HG03025 (cell line): ENCODE measurements around the gene EID3.

ENCODE experiments used
- ATAC-seq: cut with Tn5 transposase; IDR thresholded peaks from one replicate; pipeline ENCODE4 v1.9.1; 2021; ENCODE audit warnings: mild to moderate bottlenecking, moderate library complexity; ENCODE audit not compliant: unreplicated experiment, low FRiP score

Gene EID3

DNA sequence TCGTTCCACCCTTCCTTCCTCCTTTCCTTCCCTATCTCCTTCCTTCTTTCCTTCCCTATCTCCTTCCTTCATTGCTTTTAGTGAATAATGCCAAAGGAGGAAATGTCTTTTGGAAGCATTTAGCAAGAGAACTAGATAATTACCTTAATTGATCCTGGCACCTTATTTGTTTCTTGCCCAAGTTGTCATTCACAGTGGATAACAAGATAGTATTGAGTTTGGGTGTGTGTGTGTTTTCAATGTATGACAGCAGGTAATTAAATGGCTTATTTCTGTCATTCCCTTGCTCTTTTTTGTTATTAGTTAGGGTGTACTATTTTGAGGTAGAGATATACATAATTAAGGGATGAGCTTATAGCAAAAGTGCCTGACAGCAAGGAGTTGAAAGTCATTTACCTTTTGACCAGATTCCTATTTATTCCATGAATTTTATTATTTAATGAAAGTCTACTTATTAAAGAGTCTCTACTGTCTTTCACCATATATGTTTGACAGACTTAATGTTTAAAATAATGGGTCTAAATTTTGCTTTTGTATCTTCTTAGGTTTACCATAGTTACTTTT is 30.2 kb downstream of the EID3 start:
- no peak for ATAC-seq

GRCh38 chr12:104334581-104334980 is 31.0 kb downstream of the EID3 start:
- no peak for ATAC-seq

GRCh38 chr12:104336115-104336514 is 32.6 kb downstream of the EID3 start:
- ATAC-seq: no peak

GRCh38 chr12:104337030-104337558 is 33.6 kb downstream of the EID3 start:
- no peak for ATAC-seq

- ATAC-seq: no peak
These were observed 36.1 kb downstream of the EID3 start for GRCh38 chr12:104339663-104340062.

DNA sequence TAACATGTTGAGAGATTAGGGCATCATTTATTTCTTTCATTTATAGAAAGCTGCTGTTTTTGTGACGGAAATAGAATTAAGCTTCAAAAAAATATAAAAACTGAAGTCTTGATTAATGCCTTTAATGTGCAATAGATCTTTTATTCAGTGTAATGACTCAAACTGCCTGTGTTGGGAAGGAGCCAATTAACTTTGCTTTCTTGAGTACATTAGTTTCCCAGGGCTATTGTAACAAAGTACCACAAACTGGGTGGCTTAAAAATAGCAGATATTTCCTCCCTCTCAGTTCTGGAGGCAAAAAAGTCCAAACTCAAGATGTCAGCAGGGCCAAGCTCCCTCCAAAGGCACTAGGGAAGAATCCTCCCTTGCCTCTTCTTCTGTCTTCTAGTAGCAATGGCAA is 36.6 kb downstream of the EID3 start:
- no peak for ATAC-seq

GRCh38 chr12:104340925-104341611 is 37.5 kb downstream of the EID3 start:
- no peak for ATAC-seq

DNA sequence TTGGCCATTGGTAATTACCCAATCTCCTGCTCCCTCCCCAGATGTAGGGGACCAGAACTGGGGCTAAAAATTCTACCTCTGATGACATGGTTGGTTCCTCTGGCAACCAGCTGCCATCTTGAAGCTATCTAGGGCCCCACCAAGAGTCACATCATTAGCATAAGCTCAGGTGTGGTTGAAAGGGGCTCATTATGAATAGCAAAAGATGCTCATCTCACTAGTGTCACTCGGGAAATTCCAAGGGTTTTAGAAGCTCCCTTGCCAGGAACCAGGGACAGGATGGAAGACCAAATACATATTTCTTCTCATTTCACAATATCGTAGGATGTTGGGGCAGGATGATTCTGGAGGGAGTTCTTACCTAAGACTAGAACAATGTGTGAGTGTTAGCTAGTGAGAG is 38.6 kb downstream of the EID3 start:
- no peak for ATAC-seq

DNA sequence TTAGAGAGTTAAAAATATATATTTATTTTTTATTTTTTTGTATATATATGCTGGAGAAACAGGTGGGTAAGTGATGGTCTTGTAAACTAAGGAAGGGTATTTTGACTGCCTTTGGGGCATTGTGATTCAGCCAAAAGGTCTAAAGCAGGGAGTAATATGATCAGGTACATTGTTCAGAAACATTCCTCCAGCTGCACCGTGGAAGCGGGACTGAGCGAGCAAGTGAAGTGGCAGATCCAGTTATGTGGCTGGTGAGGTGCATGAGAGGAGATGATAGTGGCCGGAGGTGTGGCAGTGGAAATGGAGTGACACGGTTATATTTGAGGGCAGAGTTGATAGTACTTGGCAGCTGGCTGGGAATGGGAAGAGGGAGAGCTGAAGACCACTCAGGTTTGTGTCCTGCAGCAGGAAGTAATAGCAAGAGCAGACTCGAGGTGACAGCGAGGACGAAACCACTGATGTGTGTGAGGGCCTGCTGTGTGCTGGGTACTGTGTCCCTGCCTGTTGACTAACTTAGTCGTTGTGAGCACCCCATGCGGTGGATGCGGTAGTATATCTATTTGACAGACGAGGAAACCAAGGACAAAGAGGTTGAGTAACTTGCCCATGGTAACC is 39.2 kb downstream of the EID3 start:
- no peak for ATAC-seq

GRCh38 chr12:104344682-104345081 is 41.1 kb downstream of the EID3 start:
- no peak for ATAC-seq

- no peak for ATAC-seq
These were observed 41.9 kb downstream of the EID3 start for GRCh38 chr12:104345234-104346066.

DNA sequence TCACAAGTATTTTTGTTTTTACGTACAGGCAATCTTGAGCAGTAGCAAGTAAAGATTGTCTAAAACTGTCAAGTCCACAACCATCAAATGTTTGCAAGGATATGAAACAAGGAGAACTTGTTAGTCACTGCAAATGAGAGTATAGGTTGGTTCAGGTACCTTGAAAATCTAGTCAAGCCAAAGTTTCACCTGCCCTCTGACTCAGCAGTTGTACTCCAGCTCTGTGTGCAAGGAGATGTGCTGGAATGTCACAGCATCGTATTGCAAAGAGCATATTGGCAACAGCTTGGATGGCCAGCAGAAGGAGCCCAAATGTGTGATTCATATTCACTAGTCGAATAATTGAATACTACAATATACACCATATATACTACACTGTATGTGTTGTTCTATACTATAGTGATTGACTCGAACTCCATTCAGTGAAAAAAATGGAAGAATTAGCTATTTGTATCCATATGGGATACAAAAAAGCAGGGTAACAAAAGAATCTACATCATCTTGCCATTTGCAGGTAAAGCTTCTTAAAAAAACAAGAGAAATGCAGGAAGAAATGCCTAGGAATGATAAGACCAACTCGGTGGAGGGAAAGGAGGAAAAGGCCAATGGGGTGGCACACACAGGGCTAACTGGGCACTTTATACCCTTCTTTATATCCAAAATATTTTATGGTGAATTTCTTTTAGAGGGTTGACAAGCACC is 44.0 kb downstream of the EID3 start:
- no peak for ATAC-seq

GRCh38 chr12:104348283-104348993 is 44.9 kb downstream of the EID3 start:
- ATAC-seq: no peak

GRCh38 chr12:104348994-104349494 is 45.5 kb downstream of the EID3 start:
- ATAC-seq: no peak

DNA sequence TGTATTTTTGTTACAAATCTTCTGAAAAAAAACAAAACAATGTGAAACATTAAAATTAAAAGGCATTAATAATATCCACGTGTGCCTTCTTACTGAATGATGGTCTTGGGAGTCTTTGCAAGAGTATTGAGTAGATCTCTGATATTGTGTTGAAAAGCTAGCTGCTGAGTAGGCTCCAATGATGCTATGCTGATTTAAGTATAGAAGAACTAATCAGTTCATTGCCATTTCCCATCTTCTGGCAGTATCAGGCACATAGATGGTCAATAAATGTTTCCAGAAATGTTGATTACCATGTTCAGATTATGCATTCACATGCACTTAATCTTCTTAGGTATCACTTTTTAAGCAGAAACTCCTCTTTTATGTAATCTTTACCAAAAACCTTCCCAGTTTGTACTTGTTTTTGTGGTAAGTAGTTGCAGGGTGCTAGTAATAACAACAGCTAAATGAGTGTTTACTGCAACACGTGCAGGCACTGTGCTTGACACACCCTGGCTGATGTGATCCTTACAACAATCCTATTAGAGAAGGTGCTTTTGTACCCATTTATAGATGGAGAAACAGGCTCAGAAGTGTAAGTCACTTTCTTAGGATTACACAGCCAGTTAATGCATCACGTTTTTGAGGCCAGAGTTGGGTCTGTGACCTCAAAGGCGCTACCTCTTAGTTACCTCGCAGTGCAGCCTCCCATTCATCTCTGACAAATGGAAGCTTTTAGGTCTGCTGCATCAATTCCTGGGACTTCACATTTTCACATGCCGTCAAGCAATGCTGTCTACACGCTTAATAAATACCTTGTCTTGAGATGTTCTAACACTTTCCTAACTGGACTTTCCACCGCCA is 46.9 kb downstream of the EID3 start:
- no peak for ATAC-seq

DNA sequence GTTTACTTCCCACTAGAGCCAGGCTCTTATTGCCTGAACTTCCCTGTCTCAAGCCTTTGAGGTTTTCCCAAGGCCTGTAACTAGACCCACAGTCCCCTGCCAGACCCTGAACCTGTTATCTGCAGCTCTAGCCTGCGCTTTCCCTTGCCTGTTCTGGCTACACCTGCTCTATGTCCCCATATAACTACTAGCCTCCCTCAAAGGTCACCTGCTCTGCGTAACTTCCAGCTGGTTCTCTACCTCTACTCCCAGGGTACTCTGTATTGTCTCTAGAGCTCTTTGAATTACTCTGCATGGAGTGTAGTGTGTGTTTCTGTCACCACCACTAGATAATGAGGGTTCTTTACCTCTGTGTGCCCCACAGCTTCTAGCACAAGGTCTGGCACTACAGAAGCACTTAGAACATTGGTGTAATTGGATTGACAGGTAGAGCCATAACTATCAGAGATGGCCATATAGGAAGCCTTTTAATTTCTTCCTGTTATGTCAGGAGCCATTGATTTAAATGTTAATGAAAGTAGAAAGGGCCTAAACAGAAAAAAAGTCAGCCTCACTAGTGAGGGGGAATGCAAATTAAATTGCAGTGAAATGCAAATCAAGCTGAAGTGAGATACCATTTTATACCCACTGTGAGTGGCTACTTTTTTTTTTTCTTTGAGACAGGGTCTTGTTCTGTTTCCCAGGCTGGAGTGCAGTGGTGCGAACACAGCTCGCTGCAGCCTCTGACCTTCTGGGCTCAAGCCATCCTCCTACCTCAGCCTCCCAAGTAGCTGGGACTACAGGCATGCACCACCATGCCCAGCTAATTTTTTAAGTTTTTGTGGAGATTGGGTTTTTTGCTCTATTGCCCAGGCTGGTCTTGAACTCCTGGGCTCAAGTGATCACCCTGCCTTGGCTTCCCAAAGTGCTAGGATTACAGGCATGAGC is 47.8 kb downstream of the EID3 start:
- no peak for ATAC-seq

GRCh38 chr12:104352106-104352713 is 48.7 kb downstream of the EID3 start:
- no peak for ATAC-seq
